GM21367 (cell line): Measurements from ENCODE around the gene NUAK1.
"Not testable (repeated sequence)": the region's sequence is repeated elsewhere in the genome, so short reads cannot be mapped to it uniquely, and the experiment has no call there.

Experiments used
- ATAC-seq: cut with Tn5 transposase; IDR thresholded peaks from one replicate; pipeline ENCODE4 v1.9.1; 2021; ENCODE audit not compliant: unreplicated experiment

The NUAK1 gene

DNA sequence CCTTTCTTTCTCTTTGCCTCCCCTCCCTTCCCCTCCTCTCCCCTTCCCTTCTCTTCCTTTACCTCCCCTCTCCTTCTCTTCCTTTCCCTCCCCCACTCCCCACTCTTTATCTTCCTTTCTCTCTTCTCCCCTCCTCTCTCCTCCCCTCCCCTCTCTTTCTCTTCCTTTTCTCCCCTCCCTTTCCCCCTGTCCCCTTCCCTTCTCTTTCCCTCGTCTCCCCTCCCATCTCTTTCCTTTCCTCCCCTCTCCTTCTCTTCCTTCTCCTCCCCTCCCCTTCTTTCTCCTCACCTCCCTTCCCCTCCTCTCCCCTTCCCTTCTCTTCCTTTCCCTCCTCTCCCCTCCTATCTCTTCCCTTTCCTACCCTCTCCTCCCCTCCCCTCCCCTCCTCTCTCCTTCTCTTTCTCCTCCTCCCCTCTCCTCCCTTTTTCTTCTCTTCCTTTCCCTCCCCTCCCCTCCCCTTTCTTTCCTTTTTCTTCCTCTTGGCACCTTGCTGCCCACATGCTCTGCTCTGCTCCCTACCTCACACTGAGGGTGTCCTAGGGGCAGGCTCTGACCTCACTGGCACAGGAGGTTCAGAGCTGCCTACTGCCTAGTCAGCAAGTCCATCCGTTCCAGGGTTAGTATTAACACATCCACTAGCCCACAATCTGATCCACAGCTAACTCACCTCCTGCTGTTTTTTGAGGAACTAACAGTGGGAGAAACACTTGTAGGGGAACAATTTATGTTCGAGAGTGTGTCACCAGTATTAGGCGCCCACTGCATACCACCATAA, 101.0 kb downstream of the NUAK1 start:
- no peak for ATAC-seq

DNA sequence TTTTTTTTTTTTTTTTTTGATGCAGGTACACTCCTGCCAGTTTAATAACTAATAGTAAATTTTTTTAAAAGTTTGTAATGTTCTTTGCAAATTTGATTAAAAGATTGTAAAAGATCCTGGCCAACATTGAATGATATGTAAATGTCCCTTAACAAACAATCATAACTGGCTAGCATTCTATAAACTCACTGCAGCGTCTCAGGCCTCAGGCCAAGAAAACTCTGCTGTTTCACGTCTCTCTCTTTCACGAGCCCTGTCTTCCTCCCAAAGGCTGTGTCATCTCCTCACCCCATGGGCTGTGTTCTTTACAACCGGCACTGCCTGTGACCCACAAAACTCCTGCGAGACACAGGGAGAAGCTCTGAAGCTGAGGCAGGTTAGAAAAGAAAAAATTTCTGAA, 103.3 kb downstream of the NUAK1 start:
- ATAC-seq = no peak

- no peak for ATAC-seq
Measured at GRCh38 chr12:106034316-106034715, 104.4 kb downstream of the NUAK1 start.

DNA sequence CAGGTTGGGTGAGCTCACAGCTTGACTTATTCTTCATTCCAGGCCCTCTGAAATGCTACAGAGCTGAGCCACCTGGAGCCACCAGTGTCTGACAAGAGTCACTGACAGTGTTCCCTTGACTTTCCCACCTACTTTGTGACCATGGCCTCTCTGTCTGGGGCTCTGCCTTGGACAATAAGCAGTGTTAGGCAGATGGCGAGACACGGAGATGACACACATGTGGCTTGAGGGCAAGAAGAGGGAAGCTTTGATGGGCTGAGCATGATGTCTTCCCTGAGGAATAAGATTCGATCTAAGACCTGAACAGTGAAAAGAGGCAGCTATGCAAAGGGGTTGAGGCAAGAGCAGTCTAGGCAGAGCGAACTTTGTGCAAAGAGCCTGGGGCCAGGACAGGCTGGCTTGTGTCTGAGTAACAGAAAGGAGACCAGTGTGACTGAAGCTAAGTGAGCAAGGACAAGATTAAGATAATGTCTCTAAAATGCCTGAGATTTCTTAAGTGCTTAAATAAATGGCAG, 105.5 kb downstream of the NUAK1 start:
- ATAC-seq = no peak

- no peak for ATAC-seq
Measured at GRCh38 chr12:106032623-106032925, 106.2 kb downstream of the NUAK1 start.

DNA sequence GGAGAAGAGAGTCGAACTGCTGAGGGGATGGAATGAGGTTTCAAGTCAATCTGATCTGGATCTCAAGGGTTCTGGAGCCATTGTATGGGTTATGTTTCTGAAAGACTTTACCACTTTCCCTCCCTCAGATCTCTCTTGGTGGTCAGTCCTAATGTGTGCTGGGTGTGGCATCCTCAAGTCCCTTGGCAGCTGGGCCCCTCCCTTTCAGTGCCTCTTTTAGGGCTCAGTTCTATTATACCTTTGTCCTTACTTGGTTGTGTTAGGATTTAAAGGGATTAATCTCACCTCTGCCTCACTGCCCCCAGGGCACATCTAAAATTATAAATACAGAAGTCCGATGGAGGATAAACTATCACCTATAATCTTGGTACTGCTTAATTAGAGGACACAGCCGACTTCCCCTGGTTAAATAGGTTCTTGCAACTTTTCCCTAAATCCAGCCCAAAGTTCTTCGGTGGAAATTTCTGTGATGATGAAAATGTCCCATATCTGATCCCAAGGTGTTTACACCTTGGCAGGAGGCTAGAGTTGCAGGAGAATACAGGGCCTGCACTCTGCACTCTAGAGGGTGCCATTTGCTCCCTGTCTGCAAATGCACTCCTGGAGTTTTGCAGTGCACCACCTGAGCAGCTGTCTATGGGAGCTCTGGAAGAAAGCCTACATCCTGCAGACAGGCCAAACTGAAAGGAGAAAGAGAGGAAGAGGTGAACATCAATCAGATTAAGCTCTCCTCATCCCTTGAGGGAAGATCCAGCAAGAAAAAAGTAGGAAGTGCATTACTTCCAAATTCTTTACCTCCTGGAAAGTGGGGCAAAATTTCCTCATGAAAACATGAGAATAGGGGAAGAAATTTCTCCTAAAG, 106.8 kb downstream of the NUAK1 start:
- no peak for ATAC-seq

DNA sequence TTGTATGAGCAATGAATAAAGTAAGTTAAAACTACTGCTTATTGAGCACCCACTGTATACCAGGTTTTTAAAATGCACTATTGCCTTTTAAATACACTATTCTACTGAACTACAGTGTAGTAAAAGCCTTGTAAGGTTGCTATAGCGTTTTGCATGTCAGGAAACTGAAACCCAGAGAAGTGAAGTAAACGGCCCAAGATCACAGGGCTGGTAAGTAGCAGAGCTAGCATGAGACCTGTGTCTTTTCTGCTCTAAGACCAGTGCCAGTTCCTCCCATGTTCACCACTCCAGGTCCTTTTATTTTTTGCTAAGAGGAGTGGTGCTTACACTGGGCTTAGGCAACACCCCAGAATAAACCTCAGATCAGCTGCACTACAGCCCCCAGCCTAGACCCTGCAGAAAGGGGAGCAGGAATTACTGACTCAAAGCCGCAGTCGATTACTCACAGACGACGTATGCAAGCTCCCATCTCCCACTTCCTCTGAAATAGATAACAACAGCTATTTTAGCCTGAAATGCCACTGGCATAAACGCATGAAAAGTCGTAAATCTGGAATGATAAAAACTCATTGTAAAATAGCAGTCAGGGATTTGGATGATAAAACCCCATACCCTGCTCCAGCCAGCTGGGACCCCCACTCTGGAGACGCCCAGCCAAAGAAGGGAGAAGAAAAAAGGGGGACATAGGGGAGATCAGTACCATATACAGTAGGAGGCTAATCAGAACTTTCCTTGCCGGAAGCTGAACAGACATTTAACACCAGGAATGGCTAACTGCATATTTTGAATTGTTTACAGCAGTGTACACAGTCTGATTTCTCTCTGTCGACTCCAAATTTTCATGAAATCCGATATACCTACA, 108.3 kb downstream of the NUAK1 start:
- ATAC-seq = peak; percentile 42

DNA sequence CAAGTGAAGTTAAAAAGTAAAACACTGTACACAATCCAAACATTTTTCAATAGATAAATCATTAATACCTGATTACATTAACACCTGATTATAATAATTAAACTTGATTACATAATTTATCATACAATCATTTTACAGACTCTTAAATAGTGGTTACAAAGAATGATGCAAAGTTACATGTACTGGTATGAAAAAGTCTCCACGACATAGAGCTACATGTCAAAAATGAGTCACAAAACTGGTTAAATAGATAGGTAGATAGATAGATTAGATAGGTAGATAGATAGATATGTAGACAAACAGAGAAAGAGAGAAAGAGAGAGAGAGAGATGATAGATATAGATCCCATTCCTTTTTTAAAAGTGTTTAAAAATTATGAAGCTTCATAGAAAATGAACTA, 109.2 kb downstream of the NUAK1 start:
- no peak for ATAC-seq

- ATAC-seq = no peak
Measured at GRCh38 chr12:106027911-106028310, 110.8 kb downstream of the NUAK1 start.

DNA sequence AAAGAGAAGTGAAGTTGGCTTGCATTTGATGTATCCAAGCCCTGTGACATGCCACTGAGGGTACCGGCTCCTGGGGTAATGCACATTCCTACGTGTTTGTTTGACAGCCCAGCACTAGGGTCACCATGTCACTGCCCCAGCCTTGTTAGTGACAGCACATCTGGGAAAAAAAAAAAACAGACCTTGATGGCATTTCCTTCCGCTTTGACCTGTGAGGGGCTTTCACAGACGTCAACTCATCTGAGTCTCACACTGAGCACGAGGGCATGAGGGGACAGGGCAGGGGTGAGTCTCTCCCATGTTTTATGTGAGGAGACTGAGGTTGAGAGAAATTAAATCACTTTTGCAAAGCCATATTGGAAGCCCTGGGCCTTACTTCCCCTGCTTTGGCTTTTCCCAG, 111.5 kb downstream of the NUAK1 start:
- no peak for ATAC-seq

GRCh38 chr12:106025129-106025528, 113.6 kb downstream of the NUAK1 start:
- no peak for ATAC-seq

DNA sequence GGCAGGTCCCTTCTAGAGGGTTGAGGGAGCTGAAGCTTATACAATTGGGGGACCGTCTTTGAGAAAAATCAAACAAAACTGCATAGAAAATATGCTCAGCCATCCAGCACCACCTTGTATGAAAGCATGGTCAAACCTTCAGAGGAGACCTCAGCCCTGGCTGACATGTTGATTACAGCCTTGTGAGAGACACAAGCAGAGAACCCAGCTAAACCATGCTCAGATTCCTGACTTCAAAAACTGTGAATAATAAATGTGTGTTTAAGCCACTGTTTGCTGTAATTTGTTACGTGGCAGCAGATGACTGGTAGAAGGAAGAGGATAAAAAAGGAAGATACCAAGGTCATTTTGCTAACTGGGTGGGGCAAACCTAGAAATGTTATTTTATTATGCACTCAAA, 115.7 kb downstream of the NUAK1 start:
- ATAC-seq = no peak

DNA sequence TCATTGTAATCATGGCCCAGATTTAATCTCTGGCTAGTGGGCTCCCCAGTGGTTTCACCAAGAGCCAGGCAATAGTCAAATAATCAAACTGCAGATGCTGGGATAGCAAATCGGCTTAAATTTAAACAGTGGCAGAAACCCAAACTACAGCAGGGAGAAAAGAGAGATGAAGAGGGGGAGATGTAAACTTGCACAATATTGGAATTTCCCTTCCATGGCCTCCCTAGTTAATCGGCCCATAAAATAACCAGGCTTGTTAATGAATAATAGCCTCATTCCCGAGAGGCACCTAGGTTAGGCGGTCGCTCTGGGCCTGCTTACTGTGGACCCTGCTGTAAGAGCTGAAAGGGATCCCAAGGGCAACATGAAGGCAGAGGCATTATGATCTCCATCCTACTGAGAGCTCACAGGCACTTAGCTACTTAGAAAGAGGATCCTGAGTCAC, 116.2 kb downstream of the NUAK1 start:
- ATAC-seq = no peak

- no peak for ATAC-seq
Measured at GRCh38 chr12:106021516-106021915, 117.2 kb downstream of the NUAK1 start.

DNA sequence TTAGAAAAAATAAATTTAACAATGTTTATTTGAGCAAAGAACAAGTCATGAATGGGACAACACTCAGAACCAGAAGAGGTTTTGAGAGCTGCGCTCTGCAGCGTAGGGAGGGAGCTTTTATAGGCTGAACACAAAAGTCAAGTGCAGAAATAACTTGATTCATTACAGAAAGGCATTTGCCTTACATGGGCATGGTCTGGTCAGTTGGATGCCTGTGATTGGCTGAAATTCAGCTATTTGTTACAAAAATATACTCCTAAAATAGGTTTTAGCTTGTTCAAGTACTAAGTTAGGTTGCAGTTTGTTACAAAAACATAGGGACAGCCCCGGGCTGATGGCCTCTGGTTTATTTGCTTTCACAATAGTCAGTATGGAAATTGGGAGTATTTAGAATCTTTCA, 118.0 kb downstream of the NUAK1 start:
- no peak for ATAC-seq

- no peak for ATAC-seq
Measured at GRCh38 chr12:106019144-106019543, 119.6 kb downstream of the NUAK1 start.

- ATAC-seq = no peak
Measured at GRCh38 chr12:106018286-106018685, 120.5 kb downstream of the NUAK1 start.

- ATAC-seq = not testable (repeated sequence)
Measured at GRCh38 chr12:106016601-106017278, 122.0 kb downstream of the NUAK1 start.

DNA sequence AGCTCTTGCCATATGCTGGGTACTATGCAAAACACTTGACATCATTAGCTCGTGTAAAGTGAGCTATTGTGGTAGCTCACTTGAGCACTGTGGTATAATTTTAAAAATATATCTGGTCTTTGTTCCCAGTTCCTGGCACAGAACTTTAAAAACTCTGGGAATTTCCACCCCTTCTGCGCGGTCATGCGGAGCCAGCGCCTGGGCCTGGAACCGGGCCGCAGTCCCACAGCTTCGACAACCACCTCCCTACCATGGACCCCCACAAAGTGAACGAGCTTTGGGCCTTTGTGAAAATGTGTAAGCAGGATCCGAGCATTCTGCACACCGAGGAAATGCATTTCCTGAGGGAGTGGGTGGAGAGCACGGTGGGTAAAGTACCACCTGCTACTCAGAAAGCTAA, 123.1 kb downstream of the NUAK1 start:
- ATAC-seq = no peak

DNA sequence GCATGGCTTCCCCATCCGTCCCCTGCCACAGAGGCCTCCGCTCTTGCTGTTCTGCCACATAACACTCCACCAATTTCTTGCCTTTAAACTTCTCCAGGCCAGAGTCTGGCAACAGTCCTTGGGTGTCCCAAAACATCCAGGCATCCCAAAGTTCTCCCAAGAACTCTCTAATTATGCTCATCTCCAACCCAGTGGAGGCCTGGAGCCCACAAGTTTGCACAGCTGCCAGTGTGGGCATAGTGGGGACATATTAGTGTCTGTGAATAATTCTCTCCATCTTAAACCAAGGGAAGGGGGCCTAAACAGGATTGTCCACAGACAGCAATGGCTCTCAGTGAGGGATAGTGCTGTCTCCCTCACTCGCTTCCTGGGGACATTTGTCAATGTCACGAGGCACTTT, 124.8 kb downstream of the NUAK1 start:
- ATAC-seq = no peak
